ENCODE results near the gene CD22. TPM values are rescaled to one million over a fixed set of nuclear protein-coding genes. Genes with fewer than 3 reads are reported as not detected.

The CD22 gene
- total and polyA plus RNA-seq, 8 donors = 0.32 to 2.1 (median 0.71) TPM

GRCh38 chr19:35381926-35382325 lies 52.9 kb downstream of the CD22 start:
- 90 to 91% methylated on average over 6 of the region's 6 CpGs for WGBS, 2 donors

GRCh38 chr19:35383536-35383935 lies 54.5 kb downstream of the CD22 start:
- FAIRE-seq = no peak
- ATAC-seq = no peak
- WGBS, 2 donors = 87 to 89% methylated on average over 2 of the region's 2 CpGs
- no peaks in the 10 kb centered on the region for H3K27me3 ChIP-seq
- no peak overlapping the region for H3K27ac ChIP-seq
- H3K4me3 ChIP-seq = no peak overlapping the region
- no peaks in the 10 kb centered on the region for H3K9me3 ChIP-seq
- peaks cover 0 to 4% (median 0%) of the 10 kb centered on the region in 3 donors for H3K4me1 ChIP-seq
- TF ChIP-seq CTCF (IDR thresholded peaks at IDR 0.05) = no peak
- no peak for DNase-seq
- no peaks in the 10 kb centered on the region for H3K36me3 ChIP-seq
- intact Hi-C loops (cut with DNase I) = no loop called here

More at GRCh38 chr19:35381926-35382325, 52.9 kb downstream of the CD22 start:
- Histone ChIP-seq H3K27me3 (no peaks in the 10 kb centered on the region), H3K4me3 (no peak overlapping the region), H3K36me3 (no peaks in the 10 kb centered on the region), H3K9me3 (no peaks in the 10 kb centered on the region), H3K4me1 (peaks cover 0 to 4% (median 0%) of the 10 kb centered on the region in 3 donors), H3K27ac (no peak overlapping the region)
- no peak for TF ChIP-seq CTCF (IDR thresholded peaks at IDR 0.05)
- no peak for ATAC-seq
- FAIRE-seq = no peak
- DNase-seq = no peak
- intact Hi-C loops (cut with DNase I) = no loop called here

- FAIRE-seq (no peak), ATAC-seq (no peak), DNase-seq (no peak)
- no peak for TF ChIP-seq CTCF (IDR thresholded peaks at IDR 0.05)
- intact Hi-C loops (cut with DNase I) = no loop called here
- WGBS, 2 donors = 90 to 94% methylated on average over 6 of the region's 6 CpGs
- Histone ChIP-seq H3K4me3 (no peak overlapping the region), H3K9me3 (no peaks in the 10 kb centered on the region), H3K27me3 (no peaks in the 10 kb centered on the region), H3K4me1 (no peaks in the 10 kb centered on the region), H3K36me3 (no peaks in the 10 kb centered on the region), H3K27ac (no peak overlapping the region)
These were observed 59.5 kb downstream of the CD22 start for GRCh38 chr19:35388277-35389054.

GRCh38 chr19:35389192-35389861 lies 60.3 kb downstream of the CD22 start:
- intact Hi-C loops (cut with DNase I) = no loop called here
- FAIRE-seq = no peak
- Histone ChIP-seq H3K4me3 (no peak overlapping the region), H3K36me3 (no peaks in the 10 kb centered on the region), H3K9me3 (no peaks in the 10 kb centered on the region), H3K27ac (no peak overlapping the region), H3K4me1 (no peaks in the 10 kb centered on the region), H3K27me3 (no peaks in the 10 kb centered on the region)
- ATAC-seq = no peak
- WGBS, 2 donors = 66 to 68% methylated on average over 6 of the region's 6 CpGs
- DNase-seq = no peak
- TF ChIP-seq CTCF (IDR thresholded peaks at IDR 0.05) = no peak

Data from pancreas (tissue), 10 donors.